GM12878 (cell line): ENCODE data around the gene TP73. TPM values are rescaled to one million over a fixed set of nuclear protein-coding genes. Genes with fewer than 3 reads are reported as not detected.
A peak's percentile ranks its signal among the peaks of the same experiment; 100 is the strongest.

Experiments used
- ATAC-seq: fragments of 200-7000 bp; cut with Tn5 transposase; 3 replicates; pipeline ENCODE4 v1.9.1; 2020; ENCODE audit warnings: mild to moderate bottlenecking, moderate library complexity
- BruUV-seq: library from RNA; stranded (reverse); fragments of 400-500 nt; replicated peaks from 2 replicates; lab custom pipeline; 2021; lab: Mats Ljungman, UMichigan
- CTCF ChIA-PET: fragments of 300-600 bp; sonication (Branson Sonifier 250); formaldehyde crosslinking; extraction: SDS; loops from one replicate; lab custom pipeline; 2021; ENCODE audit warnings: inconsistent platforms; lab: Yijun Ruan, JAX
- POLR2A ChIA-PET: fragments of 350-600 bp; formaldehyde crosslinking; extraction: SDS; loops from one replicate; lab custom pipeline; 2021; ENCODE audit warnings: inconsistent platforms; lab: Charles Lee
- RAD21 ChIA-PET: fragments of 300-600 bp; sonication (Branson Sonifier 250); formaldehyde crosslinking; loops from one replicate; lab custom pipeline; 2023; ENCODE audit warnings: antibody characterized with exemption; ENCODE audit not compliant: unreplicated experiment; lab: Charles Lee
- SMC1A ChIA-PET: fragments of 300-600 bp; sonication (Branson Sonifier 250); formaldehyde crosslinking; loops from one replicate; lab custom pipeline; 2023; ENCODE audit not compliant: unreplicated experiment, uncharacterized antibody; lab: Charles Lee
- DNase-seq: peaks from one replicate; pipeline ENCODE4 v3.0.0-alpha.2; 2011; ENCODE audit warnings: low read depth, low spot score
- FAIRE-seq: peaks from 3 replicates; lab custom pipeline; 2011; peaks lifted over from hg19 to GRCh38; lab: Jason Lieb, UNC
- H2AFZ ChIP-seq: 2 replicates; pipeline ENCODE4 v1.6.0; 2011; ENCODE audit warnings: low read depth, low read length, control low read depth; ENCODE audit not compliant: control insufficient read depth
- H3K27ac ChIP-seq: 2 replicates; pipeline ENCODE4 v1.5.1; 2011; ENCODE audit warnings: control low read depth; ENCODE audit not compliant: control insufficient read depth, insufficient read depth
- H3K27me3 ChIP-seq, 2 experiments: replicated peaks in 1 of 2; 2 replicates each; pipeline versions ENCODE4 v1.6.0 to v1.6.1; 2011; ENCODE audit warnings: low read length in 1 of 2; ENCODE audit not compliant: control insufficient read depth in 2 of 2, insufficient read depth in 2 of 2
- H3K36me3 ChIP-seq, 2 experiments: 2 replicates each; pipeline ENCODE4 v1.5.1; 2011; ENCODE audit warnings: low read length in 1 of 2; ENCODE audit not compliant: control insufficient read depth in 2 of 2, insufficient read depth in 2 of 2
- H3K4me1 ChIP-seq: 2 replicates; pipeline ENCODE4 v1.6.1; 2011; ENCODE audit warnings: mild to moderate bottlenecking, low read length, moderate library complexity, mixed read lengths; ENCODE audit not compliant: control insufficient read depth, insufficient read depth
- H3K4me2 ChIP-seq: 2 replicates; pipeline ENCODE4 v1.6.0; 2011; ENCODE audit warnings: control low read depth; ENCODE audit not compliant: control insufficient read depth, insufficient read depth
- H3K4me3 ChIP-seq: fragments of 200-600 bp; sonication (generic); 2 replicates; pipeline ENCODE4 v1.5.1; 2016
- H3K79me2 ChIP-seq: 2 replicates; pipeline ENCODE4 v1.6.0; 2011; ENCODE audit warnings: low read length; ENCODE audit not compliant: control insufficient read depth, insufficient read depth
- H3K9ac ChIP-seq: 2 replicates; pipeline ENCODE4 v1.8.0; 2011; ENCODE audit warnings: low read length, control low read depth, mixed read lengths; ENCODE audit not compliant: control insufficient read depth, insufficient read depth
- H3K9me3 ChIP-seq: replicated peaks from 3 replicates; pipeline ENCODE4 v1.5.1; 2011; ENCODE audit warnings: mild to moderate bottlenecking, low read length; ENCODE audit not compliant: control insufficient read depth, insufficient read depth
- H4K20me1 ChIP-seq: 2 replicates; pipeline ENCODE4 v1.6.0; 2011; ENCODE audit not compliant: control insufficient read depth, insufficient read depth
- BHLHE40 ChIP-seq, 2 experiments: fragments of 450-650 bp in 1 of 2; IDR thresholded peaks; 2 replicates each; pipeline ENCODE4 v1.6.1; 2011 to 2017; ENCODE audit warnings: low read depth in 2 of 2, borderline replicate concordance in 1 of 2, improper control_type of control experiment in 1 of 2, low read length in 1 of 2, mild to moderate bottlenecking in 1 of 2
- BMI1 ChIP-seq: fragments of 450-650 bp; IDR thresholded peaks from 2 replicates; pipeline ENCODE4 v1.6.1; 2016; ENCODE audit warnings: mild to moderate bottlenecking, moderate library complexity, borderline replicate concordance
- BRCA1 ChIP-seq: IDR thresholded peaks from 2 replicates; pipeline ENCODE4 v1.6.1; 2011; ENCODE audit warnings: low read depth, low read length, improper control_type of control experiment
- DPF2 ChIP-seq: fragments of 450-650 bp; IDR thresholded peaks from 2 replicates; pipeline ENCODE4 v1.6.1; 2017; ENCODE audit warnings: mild to moderate bottlenecking
- IRF5 ChIP-seq: fragments of 450-650 bp; IDR thresholded peaks from 2 replicates; pipeline ENCODE4 v1.6.1; 2017; ENCODE audit warnings: borderline replicate concordance
- MEF2B ChIP-seq: fragments of 450-650 bp; IDR thresholded peaks from 2 replicates; pipeline ENCODE4 v1.6.1; 2018; ENCODE audit warnings: mild to moderate bottlenecking, moderate library complexity; ENCODE audit not compliant: partially characterized antibody, poor library complexity, severe bottlenecking
- MTA3 ChIP-seq: IDR thresholded peaks from 2 replicates; pipeline ENCODE4 v1.6.1; 2012; ENCODE audit warnings: low read length, inconsistent platforms, borderline replicate concordance
- NFYA ChIP-seq: IDR thresholded peaks from 2 replicates; pipeline ENCODE4 v1.6.1; 2011; ENCODE audit warnings: low read depth, mild to moderate bottlenecking, low read length, improper control_type of control experiment, borderline replicate concordance
- POLR2AphosphoS5 ChIP-seq: IDR thresholded peaks from 2 replicates; pipeline ENCODE4 v1.6.1; 2011; ENCODE audit warnings: mild to moderate bottlenecking, low read length, inconsistent platforms
- RAD21 ChIP-seq: IDR thresholded peaks from 2 replicates; pipeline ENCODE4 v1.6.1; 2011; ENCODE audit warnings: mild to moderate bottlenecking, low read depth, low read length, moderate library complexity; ENCODE audit not compliant: insufficient read depth
- SMC3 ChIP-seq: IDR thresholded peaks from 2 replicates; pipeline ENCODE4 v1.6.1; 2011; ENCODE audit warnings: low read length, improper control_type of control experiment, borderline replicate concordance
- SUZ12 ChIP-seq: fragments of 200-600 bp; sonication (generic); IDR thresholded peaks from one replicate; pipeline ENCODE4 v1.6.1; 2018; ENCODE audit warnings: antibody characterized with exemption, mild to moderate bottlenecking; ENCODE audit not compliant: unreplicated experiment
- TBL1XR1 ChIP-seq: IDR thresholded peaks from 2 replicates; pipeline ENCODE4 v1.6.1; 2012; ENCODE audit warnings: low read depth, low read length, improper control_type of control experiment
- ZNF24 ChIP-seq: fragments of 450-650 bp; IDR thresholded peaks from 2 replicates; pipeline ENCODE4 v1.6.1; 2017; ENCODE audit warnings: antibody characterized with exemption, mild to moderate bottlenecking
- WGBS: methylation state at CpG from one replicate; pipeline ENCODE4 v1.1.6; 2016; ENCODE audit warnings: low lambda C conversion rate; ENCODE audit not compliant: insufficient replicate concordance, insufficient coverage; ENCODE audit errors: missing lambda C conversion rate; 5-methylcytosine and 5-hydroxymethylcytosine counted together
- in situ Hi-C: fragments of 300-500 bp; cut with MboI; formaldehyde crosslinking; loops from 9 replicates; pipeline ENCODE4 v1.14.3; 2018; ENCODE audit warnings: mixed read lengths
- intact Hi-C: fragments of 100-400 bp; cut with micrococcal nuclease; formaldehyde crosslinking; loops from one replicate; pipeline ENCODE4 v1.14.2; 2022; ENCODE audit not compliant: unreplicated experiment
- polyA plus RNA-seq, 11 experiments: library from polyadenylated mRNA; depleted of rRNA in 4 of 11; unstranded in 6 of 11; stranded (reverse) in 5 of 11; fragments of >200 nt; fragmentation: Nextera tagmentation in 4 of 11; fragmentation: Illumina TruSeq in 1 of 11; extraction: Ambion mirVana in 4 of 11; extraction: Trizol in 1 of 11; gene quantifications; 1 replicate in 1 of 11; 2 replicates in 10 of 11; pipeline versions ENCODE4 v1.2.1 to v1.2.3, GENCODE V29; 2011 to 2016; ENCODE audit warnings: inconsistent platforms in 2 of 11, missing spikeins in 2 of 11, low read depth in 1 of 11
- total RNA-seq, 4 experiments: library from RNA; depleted of rRNA in 3 of 4; stranded (reverse); fragments of >200 nt in 3 of 4; fragmentation: Illumina TruSeq in 1 of 4; extraction: Trizol in 1 of 4; gene quantifications; 2 replicates each; pipeline versions ENCODE4 v1.2.1 to v1.2.3, GENCODE V29; 2013 to 2021
- TF ChIP-seq, protein P1 (sequence below): fragments of 450-650 bp; conservative IDR thresholded peaks from 2 replicates; pipeline ENCODE4 v1.6.1; 2017; ENCODE audit warnings: mild to moderate bottlenecking, moderate library complexity
- TF ChIP-seq, protein P2 (sequence below), 3 experiments: IDR thresholded peaks in 2 of 3; conservative IDR thresholded peaks in 1 of 3; 2 replicates each; pipeline ENCODE4 v1.5.1; 2011; ENCODE audit warnings: low read depth in 3 of 3, low read length in 3 of 3, mild to moderate bottlenecking in 3 of 3, control low read depth in 2 of 3, moderate library complexity in 2 of 3, inconsistent platforms in 1 of 3, mixed read lengths in 1 of 3; ENCODE audit not compliant: control insufficient read depth in 2 of 3, insufficient read depth in 1 of 3; ENCODE audit errors: extremely low read depth in 1 of 3

Gene TP73
- total and polyA plus RNA-seq, 10 of the 15 experiments (the other 5 are each of a cell fraction or from before 2014, with no cell fraction given) = 0.08 to 54.2 (median 14.9) TPM

- no peaks in the 10 kb centered on the region for H3K9me3 ChIP-seq
- H3K9ac ChIP-seq = no peak overlapping the region
- RAD21 ChIA-PET = interaction anchor here (0.8 kb wide), 1 partner anchor 62 kb away, joined by 4 read pairs; no protein-coding TSS in a partner anchor
- no TSS peak for BruUV-seq
- FAIRE-seq = no peak
- 26% methylated on average over 20 of the region's 20 CpGs for WGBS
- POLR2A ChIA-PET = interaction anchor here (0.9 kb wide), 1 partner anchor 45 kb away, joined by 4 read pairs; no protein-coding TSS in a partner anchor
- CTCF ChIA-PET = interaction anchor here (0.7 to 2.5 kb wide), 11 partner anchors 8 to 162 kb away, joined by 3 to 12 read pairs (median 3); no protein-coding TSS in a partner anchor
- no peak overlapping the region for H3K4me2 ChIP-seq
- SMC1A ChIA-PET = interaction anchor here (0.9 to 1.2 kb wide), 3 partner anchors 21 to 52 kb away, joined by 3 to 7 read pairs (median 5); no protein-coding TSS in a partner anchor
- in situ Hi-C loops = loop anchor here (5.0 kb wide), 1 partner anchor 163 kb away; the partner anchor contains the start of gene ARHGEF16
- no peaks in the 10 kb centered on the region for H3K79me2 ChIP-seq
- H4K20me1 ChIP-seq = no peaks in the 10 kb centered on the region
- H2AFZ ChIP-seq = no peak overlapping the region
- intact Hi-C loops = loop anchor here (1.0 kb wide), 2 partner anchors 50 to 124 kb away; no protein-coding TSS in a partner anchor
- DNase-seq = no peak
- H3K27me3 ChIP-seq = peaks cover 4 to 5% of the 10 kb centered on the region in 2 experiments; a peak in 3 of 4 replicates
- no peaks in the 10 kb centered on the region for H3K36me3 ChIP-seq
- H3K4me1 ChIP-seq = no peaks in the 10 kb centered on the region
- no peak overlapping the region for H3K27ac ChIP-seq
- H3K4me3 ChIP-seq = no peak overlapping the region
- peak; percentile 54 for ATAC-seq
- TF ChIP-seq POLR2AphosphoS5 = no peak
- TF ChIP-seq, protein P1, sequence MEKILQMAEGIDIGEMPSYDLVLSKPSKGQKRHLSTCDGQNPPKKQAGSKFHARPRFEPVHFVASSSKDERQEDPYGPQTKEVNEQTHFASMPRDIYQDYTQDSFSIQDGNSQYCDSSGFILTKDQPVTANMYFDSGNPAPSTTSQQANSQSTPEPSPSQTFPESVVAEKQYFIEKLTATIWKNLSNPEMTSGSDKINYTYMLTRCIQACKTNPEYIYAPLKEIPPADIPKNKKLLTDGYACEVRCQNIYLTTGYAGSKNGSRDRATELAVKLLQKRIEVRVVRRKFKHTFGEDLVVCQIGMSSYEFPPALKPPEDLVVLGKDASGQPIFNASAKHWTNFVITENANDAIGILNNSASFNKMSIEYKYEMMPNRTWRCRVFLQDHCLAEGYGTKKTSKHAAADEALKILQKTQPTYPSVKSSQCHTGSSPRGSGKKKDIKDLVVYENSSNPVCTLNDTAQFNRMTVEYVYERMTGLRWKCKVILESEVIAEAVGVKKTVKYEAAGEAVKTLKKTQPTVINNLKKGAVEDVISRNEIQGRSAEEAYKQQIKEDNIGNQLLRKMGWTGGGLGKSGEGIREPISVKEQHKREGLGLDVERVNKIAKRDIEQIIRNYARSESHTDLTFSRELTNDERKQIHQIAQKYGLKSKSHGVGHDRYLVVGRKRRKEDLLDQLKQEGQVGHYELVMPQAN = no peak
- no peak for TF ChIP-seq TBL1XR1
- TF ChIP-seq RAD21 = peak; percentile 44; the same call in 1 of the 2 replicates
- no peak for TF ChIP-seq BHLHE40 (IDR thresholded peaks at IDR 0.05; ENCODE audit: borderline replicate concordance in 1 of 2, low read depth in 2 of 2, low read length in 1 of 2)
- TF ChIP-seq, protein P2, sequence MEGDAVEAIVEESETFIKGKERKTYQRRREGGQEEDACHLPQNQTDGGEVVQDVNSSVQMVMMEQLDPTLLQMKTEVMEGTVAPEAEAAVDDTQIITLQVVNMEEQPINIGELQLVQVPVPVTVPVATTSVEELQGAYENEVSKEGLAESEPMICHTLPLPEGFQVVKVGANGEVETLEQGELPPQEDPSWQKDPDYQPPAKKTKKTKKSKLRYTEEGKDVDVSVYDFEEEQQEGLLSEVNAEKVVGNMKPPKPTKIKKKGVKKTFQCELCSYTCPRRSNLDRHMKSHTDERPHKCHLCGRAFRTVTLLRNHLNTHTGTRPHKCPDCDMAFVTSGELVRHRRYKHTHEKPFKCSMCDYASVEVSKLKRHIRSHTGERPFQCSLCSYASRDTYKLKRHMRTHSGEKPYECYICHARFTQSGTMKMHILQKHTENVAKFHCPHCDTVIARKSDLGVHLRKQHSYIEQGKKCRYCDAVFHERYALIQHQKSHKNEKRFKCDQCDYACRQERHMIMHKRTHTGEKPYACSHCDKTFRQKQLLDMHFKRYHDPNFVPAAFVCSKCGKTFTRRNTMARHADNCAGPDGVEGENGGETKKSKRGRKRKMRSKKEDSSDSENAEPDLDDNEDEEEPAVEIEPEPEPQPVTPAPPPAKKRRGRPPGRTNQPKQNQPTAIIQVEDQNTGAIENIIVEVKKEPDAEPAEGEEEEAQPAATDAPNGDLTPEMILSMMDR (IDR thresholded peaks at IDR 0.05 in 2 of 3, conservative IDR thresholded peaks at IDR 0.05 in 1 of 3; ENCODE audit: control insufficient read depth in 2 of 3, extremely low read depth in 1 of 3, insufficient read depth in 1 of 3, low read depth in 3 of 3, low read length in 3 of 3) = peak; percentile 47 to 74 (median 57)
- no peak for TF ChIP-seq NFYA
- no peak for TF ChIP-seq DPF2
- no peak for TF ChIP-seq BMI1
- no peak for TF ChIP-seq IRF5
- TF ChIP-seq ZNF24 = no peak
- TF ChIP-seq BRCA1 = no peak
- peak; percentile 54; the same call in 1 of the 2 replicates for TF ChIP-seq SMC3
- TF ChIP-seq SUZ12 = no peak
- no peak for TF ChIP-seq MTA3
- no peak for TF ChIP-seq MEF2B
Observed at GRCh38 chr1:3614755-3615742, 37.3 kb upstream of the TP73 start.
